Skeletal muscle cell (primary cell): Measurements from ENCODE around the gene PIH1D1.

ENCODE experiments used
- DNase-seq: peaks from one replicate; pipeline ENCODE4 v3.0.0-alpha.2; 2010; ENCODE audit warnings: low read depth
- H3K4me3 ChIP-seq: 2 replicates; pipeline ENCODE4 v1.5.1; 2011; ENCODE audit warnings: low read depth, mild to moderate bottlenecking, control low read depth, low read length, moderate library complexity

Gene PIH1D1

GRCh38 chr19:49451430-49452181 lies at the start of gene PIH1D1:
PIH1D1 (minus strand) TSS chr19:49451814; CDS start chr19:49451574, 240 bp downstream.
- H3K4me3 ChIP-seq = peak within 1 kb of the TSS; percentile 95
- DNase-seq = peak; percentile 96

GRCh38 chr19:49499030-49499670 lies 47.5 kb upstream of the PIH1D1 start:
- DNase-seq = no peak
- no peak overlapping the region for H3K4me3 ChIP-seq

- H3K4me3 ChIP-seq = no peak overlapping the region
- DNase-seq = no peak
These were observed 46.9 kb upstream of the PIH1D1 start for GRCh38 chr19:49498475-49498874.

GRCh38 chr19:49497789-49498103 lies 46.1 kb upstream of the PIH1D1 start:
- DNase-seq = no peak

GRCh38 chr19:49497047-49497788 lies 45.6 kb upstream of the PIH1D1 start:
- DNase-seq = no peak
- H3K4me3 ChIP-seq = peak overlapping the region; percentile 85

More at GRCh38 chr19:49497789-49498103, 46.1 kb upstream of the PIH1D1 start:
- H3K4me3 ChIP-seq = peak overlapping the region; percentile 85

GRCh38 chr19:49496574-49497008 lies 45.0 kb upstream of the PIH1D1 start:
- peak overlapping the region; percentile 85 for H3K4me3 ChIP-seq
- no peak for DNase-seq

- H3K4me3 ChIP-seq = no peak overlapping the region
- no peak for DNase-seq
These were observed 41.2 kb upstream of the PIH1D1 start for GRCh38 chr19:49492573-49493405.

- DNase-seq = no peak
- no peak overlapping the region for H3K4me3 ChIP-seq
These were observed 40.4 kb upstream of the PIH1D1 start for GRCh38 chr19:49491804-49492572.

- no peak for DNase-seq
- no peak overlapping the region for H3K4me3 ChIP-seq
These were observed 39.6 kb upstream of the PIH1D1 start for GRCh38 chr19:49491030-49491803.

- no peak for DNase-seq
- no peak overlapping the region for H3K4me3 ChIP-seq
These were observed 38.8 kb upstream of the PIH1D1 start for GRCh38 chr19:49490287-49491029.

GRCh38 chr19:49489601-49490167 lies 38.1 kb upstream of the PIH1D1 start:
- peak overlapping the region; percentile 99 for H3K4me3 ChIP-seq
- DNase-seq = no peak

- H3K4me3 ChIP-seq = peak overlapping the region; percentile 99
- DNase-seq = no peak
These were observed 37.4 kb upstream of the PIH1D1 start for GRCh38 chr19:49488863-49489537.

GRCh38 chr19:49488046-49488862 lies 36.6 kb upstream of the PIH1D1 start:
- H3K4me3 ChIP-seq = peak overlapping the region; percentile 99
- DNase-seq = no peak

GRCh38 chr19:49487277-49488045 lies 35.8 kb upstream of the PIH1D1 start, which contains the start of gene RPL13A:
RPL13A (plus strand) TSS chr19:49487608; CDS start chr19:49487630, 22 bp downstream.
- DNase-seq = peak; percentile 97
- H3K4me3 ChIP-seq = peak within 1 kb of the TSS; percentile 99

- DNase-seq = no peak
- no peak overlapping the region for H3K4me3 ChIP-seq
These were observed 35.2 kb upstream of the PIH1D1 start for GRCh38 chr19:49486710-49487276.
